Trophoblast cell (in vitro differentiated cells and primary cell): Measurements from ENCODE around the gene SPPL3.

Experiments used
- DNase-seq, 2 donors: peaks; one replicate each; pipeline ENCODE4 v3.0.0-alpha.2; 2016
- H2AFZ ChIP-seq: 2 replicates; pipeline ENCODE4 v1.6.1; 2013; ENCODE audit warnings: low read length, moderate library complexity, mild to moderate bottlenecking; ENCODE audit not compliant: insufficient read depth, poor library complexity
- H2AK5ac ChIP-seq: 2 replicates; pipeline ENCODE4 v1.6.1; 2013; ENCODE audit warnings: mild to moderate bottlenecking, low read length
- H2BK120ac ChIP-seq: 2 replicates; pipeline ENCODE4 v1.6.1; 2013; ENCODE audit warnings: low read length, mild to moderate bottlenecking, moderate library complexity; ENCODE audit not compliant: insufficient read depth, poor library complexity
- H2BK12ac ChIP-seq: 2 replicates; pipeline ENCODE4 v1.6.1; 2013; ENCODE audit warnings: mild to moderate bottlenecking, low read length, moderate library complexity
- H2BK5ac ChIP-seq: 2 replicates; pipeline ENCODE4 v1.6.1; 2013; ENCODE audit warnings: low read length, low read depth, moderate library complexity, mild to moderate bottlenecking; ENCODE audit not compliant: poor library complexity
- H3K14ac ChIP-seq: 2 replicates; pipeline ENCODE4 v1.6.1; 2013; ENCODE audit warnings: mild to moderate bottlenecking, low read length
- H3K18ac ChIP-seq: 2 replicates; pipeline ENCODE4 v1.6.1; 2013; ENCODE audit warnings: mild to moderate bottlenecking, low read length
- H3K23ac ChIP-seq: 2 replicates; pipeline ENCODE4 v1.6.1; 2013; ENCODE audit warnings: low read length
- H3K27ac ChIP-seq: 2 replicates; pipeline ENCODE4 v1.5.1; 2013; ENCODE audit warnings: low read depth, mild to moderate bottlenecking, inconsistent platforms, low read length, moderate library complexity
- H3K27me3 ChIP-seq: 2 replicates; pipeline ENCODE4 v1.6.1; 2013; ENCODE audit warnings: inconsistent platforms, mild to moderate bottlenecking, low read length, moderate library complexity; ENCODE audit not compliant: insufficient read depth
- H3K36me3 ChIP-seq, 2 experiments: 1 replicate in 1 of 2; 2 replicates in 1 of 2; pipeline ENCODE4 v1.6.1; 2013; ENCODE audit warnings: low read length in 2 of 2, mild to moderate bottlenecking in 2 of 2, moderate library complexity in 1 of 2; ENCODE audit not compliant: insufficient read depth in 2 of 2, control insufficient read depth in 1 of 2
- H3K4ac ChIP-seq: 2 replicates; pipeline ENCODE4 v1.6.1; 2013; ENCODE audit warnings: low read depth, mild to moderate bottlenecking, low read length, moderate library complexity
- H3K4me1 ChIP-seq, 2 experiments: 1 replicate in 1 of 2; 2 replicates in 1 of 2; pipeline ENCODE4 v1.6.1; 2013; ENCODE audit warnings: low read length in 2 of 2, mild to moderate bottlenecking in 2 of 2, moderate library complexity in 1 of 2; ENCODE audit not compliant: insufficient read depth in 2 of 2, control insufficient read depth in 1 of 2
- H3K4me2 ChIP-seq: 2 replicates; pipeline ENCODE4 v1.6.1; 2013; ENCODE audit warnings: inconsistent platforms, mild to moderate bottlenecking, low read length, moderate library complexity
- H3K4me3 ChIP-seq: 2 replicates; pipeline ENCODE4 v1.5.1; 2013; ENCODE audit warnings: mild to moderate bottlenecking, low read depth, low read length, inconsistent platforms
- H3K79me1 ChIP-seq: one replicate; pipeline ENCODE4 v1.6.1; 2013; ENCODE audit warnings: low read length
- H3K79me2 ChIP-seq: 2 replicates; pipeline ENCODE4 v1.6.1; 2013; ENCODE audit warnings: low read length, mild to moderate bottlenecking; ENCODE audit not compliant: control insufficient read depth, insufficient read depth, poor library complexity
- H3K9ac ChIP-seq: 2 replicates; pipeline ENCODE4 v1.6.1; 2013; ENCODE audit warnings: mild to moderate bottlenecking, low read length
- H3K9me3 ChIP-seq: 2 replicates; pipeline ENCODE4 v1.6.1; 2013; ENCODE audit warnings: low read depth, mild to moderate bottlenecking, control low read depth, inconsistent platforms, low read length; ENCODE audit not compliant: insufficient read depth
- H4K12ac ChIP-seq: 2 replicates; pipeline ENCODE4 v1.6.1; 2013; ENCODE audit warnings: low read depth, mild to moderate bottlenecking, low read length, moderate library complexity
- H4K8ac ChIP-seq: 2 replicates; pipeline ENCODE4 v1.6.1; 2013; ENCODE audit warnings: low read depth, mild to moderate bottlenecking, low read length, moderate library complexity
- H4K91ac ChIP-seq: one replicate; pipeline ENCODE4 v1.6.1; 2013; ENCODE audit warnings: low read depth, mild to moderate bottlenecking, low read length, moderate library complexity
- WGBS: extraction: QIAGEN DNeasy Blood & Tissue Kit; methylation state at CpG from one replicate; pipeline ENCODE4 v1.1.7; 2013; ENCODE audit warnings: missing lambda C conversion rate; ENCODE audit not compliant: insufficient read length, insufficient coverage; ENCODE audit errors: extremely low coverage; 5-methylcytosine and 5-hydroxymethylcytosine counted together

SPPL3 gene

GRCh38 chr12:120724720-120725119 lies 179.4 kb downstream of the SPPL3 start:
- H3K4me2 ChIP-seq, result peak overlapping the region; percentile 85
- H3K4ac ChIP-seq, result no peak overlapping the region
- H4K91ac ChIP-seq, result no peak overlapping the region
- H3K36me3 ChIP-seq, result peaks cover 21 to 33% of the 10 kb centered on the region in 2 experiments
- no peak overlapping the region for H2BK120ac ChIP-seq
- no peak overlapping the region for H2BK12ac ChIP-seq
- peaks cover 1% of the 10 kb centered on the region for H3K9me3 ChIP-seq
- H3K9ac ChIP-seq, result no peak overlapping the region
- H3K27ac ChIP-seq, result no peak overlapping the region
- no peak overlapping the region for H3K14ac ChIP-seq
- H4K8ac ChIP-seq, result no peak overlapping the region
- no peak overlapping the region for H3K23ac ChIP-seq
- no peak overlapping the region for H3K4me3 ChIP-seq
- no peak overlapping the region for H3K18ac ChIP-seq
- H2BK5ac ChIP-seq, result no peak overlapping the region
- no peak overlapping the region for H4K12ac ChIP-seq
- no peaks in the 10 kb centered on the region for H3K27me3 ChIP-seq
- H2AK5ac ChIP-seq, result no peak overlapping the region
- no peak for DNase-seq
- no peak overlapping the region for H2AFZ ChIP-seq
- no CpG with 5 or more reads among the region's 5 CpGs for WGBS
- H3K79me2 ChIP-seq, result no peaks in the 10 kb centered on the region
- peaks cover 3 to 9% of the 10 kb centered on the region in 2 experiments for H3K4me1 ChIP-seq
- H3K79me1 ChIP-seq, result peaks cover 4% of the 10 kb centered on the region

- H3K79me2 ChIP-seq, result no peaks in the 10 kb centered on the region
- no peak overlapping the region for H2AK5ac ChIP-seq
- H3K27ac ChIP-seq, result no peak overlapping the region
- H2AFZ ChIP-seq, result no peak overlapping the region
- H3K4ac ChIP-seq, result no peak overlapping the region
- H3K23ac ChIP-seq, result no peak overlapping the region
- peaks cover 28 to 47% of the 10 kb centered on the region in 2 experiments for H3K36me3 ChIP-seq
- no CpG with 5 or more reads among the region's 2 CpGs for WGBS
- no peak overlapping the region for H3K14ac ChIP-seq
- H2BK120ac ChIP-seq, result no peak overlapping the region
- no peak overlapping the region for H3K18ac ChIP-seq
- no peak overlapping the region for H3K4me2 ChIP-seq
- H4K91ac ChIP-seq, result no peak overlapping the region
- H3K27me3 ChIP-seq, result no peaks in the 10 kb centered on the region
- no peak overlapping the region for H4K12ac ChIP-seq
- H2BK5ac ChIP-seq, result no peak overlapping the region
- no peak overlapping the region for H3K9ac ChIP-seq
- no peak overlapping the region for H3K4me3 ChIP-seq
- no peak overlapping the region for H4K8ac ChIP-seq
- H2BK12ac ChIP-seq, result no peak overlapping the region
- peaks cover 4% of the 10 kb centered on the region for H3K79me1 ChIP-seq
- no peak for DNase-seq
- peaks cover 1% of the 10 kb centered on the region for H3K9me3 ChIP-seq
- peaks cover 3 to 9% of the 10 kb centered on the region in 2 experiments for H3K4me1 ChIP-seq
Measured at GRCh38 chr12:120722784-120723183, 181.4 kb downstream of the SPPL3 start.

GRCh38 chr12:120721866-120722265 lies 182.3 kb downstream of the SPPL3 start:
- Histone ChIP-seq H3K36me3 (peaks cover 33 to 48% of the 10 kb centered on the region in 2 experiments), H3K4ac (no peak overlapping the region), H3K79me1 (peaks cover 4% of the 10 kb centered on the region), H3K4me1 (peaks cover 3 to 9% of the 10 kb centered on the region in 2 experiments), H4K8ac (no peak overlapping the region), H3K9ac (no peak overlapping the region), H3K9me3 (peaks cover 1% of the 10 kb centered on the region), H4K12ac (no peak overlapping the region), H3K18ac (no peak overlapping the region), H3K4me3 (no peak overlapping the region), H3K23ac (no peak overlapping the region), H3K27ac (no peak overlapping the region), H2AFZ (no peak overlapping the region), H4K91ac (no peak overlapping the region), H2BK12ac (no peak overlapping the region), H2BK120ac (no peak overlapping the region), H3K4me2 (no peak overlapping the region), H3K14ac (no peak overlapping the region), H3K27me3 (no peaks in the 10 kb centered on the region), H3K79me2 (no peaks in the 10 kb centered on the region), H2BK5ac (no peak overlapping the region), H2AK5ac (no peak overlapping the region)
- no peak for DNase-seq
- no CpG with 5 or more reads among the region's 3 CpGs for WGBS

- Histone ChIP-seq H3K79me2 (no peaks in the 10 kb centered on the region), H3K36me3 (peaks cover 38 to 55% of the 10 kb centered on the region in 2 experiments), H3K27ac (no peak overlapping the region), H2AFZ (no peak overlapping the region), H4K8ac (no peak overlapping the region), H3K4me1 (peaks cover 3 to 7% of the 10 kb centered on the region in 2 experiments), H4K12ac (no peak overlapping the region), H2BK5ac (no peak overlapping the region), H3K27me3 (no peaks in the 10 kb centered on the region), H4K91ac (no peak overlapping the region), H3K4me3 (peak overlapping the region; percentile 39), H2AK5ac (no peak overlapping the region), H3K9ac (no peak overlapping the region), H2BK120ac (no peak overlapping the region), H3K14ac (no peak overlapping the region), H3K18ac (no peak overlapping the region), H3K4ac (no peak overlapping the region), H3K4me2 (no peak overlapping the region), H3K79me1 (peaks cover 4% of the 10 kb centered on the region), H3K23ac (no peak overlapping the region), H3K9me3 (no peaks in the 10 kb centered on the region), H2BK12ac (no peak overlapping the region)
- DNase-seq, result no peak
- WGBS, result no CpG with 5 or more reads among the region's 10 CpGs
Measured at GRCh38 chr12:120720987-120721801, 183.0 kb downstream of the SPPL3 start.
